Karpas-422 (cell line): ENCODE measurements around the gene REV3L. TPM values are rescaled to one million over a fixed set of nuclear protein-coding genes. Genes with fewer than 3 reads are reported as not detected.
A peak's percentile ranks its signal among the peaks of the same experiment; 100 is the strongest.
"Not testable (repeated sequence)": the region's sequence is repeated elsewhere in the genome, so short reads cannot be mapped to it uniquely, and the experiment has no call there.

Experiments
- DNase-seq: peaks from one replicate; pipeline ENCODE4 v3.0.0-alpha.2; 2015
- H2AFZ ChIP-seq: fragments of 200-600 bp; sonication (generic); 2 replicates; pipeline ENCODE4 v1.6.1; 2014; ENCODE audit warnings: antibody characterized with exemption, low read length, mixed read lengths
- H3K27ac ChIP-seq: fragments of 200-600 bp; sonication (generic); 2 replicates; pipeline ENCODE4 v1.5.1; 2014; ENCODE audit warnings: mild to moderate bottlenecking, low read length, moderate library complexity
- H3K27me3 ChIP-seq: fragments of 200-600 bp; sonication (generic); 2 replicates; pipeline ENCODE4 v1.6.1; 2014; ENCODE audit warnings: low read length, mixed read lengths
- H3K36me3 ChIP-seq: fragments of 200-600 bp; sonication (generic); 2 replicates; pipeline ENCODE4 v1.6.1; 2014; ENCODE audit warnings: low read length, mixed read lengths; ENCODE audit not compliant: insufficient read depth
- H3K4me1 ChIP-seq: fragments of 200-600 bp; sonication (generic); 2 replicates; pipeline ENCODE4 v1.6.1; 2014; ENCODE audit warnings: mild to moderate bottlenecking, low read length, mixed read lengths
- H3K4me2 ChIP-seq: fragments of 200-600 bp; sonication (generic); 2 replicates; pipeline ENCODE4 v1.6.1; 2014; ENCODE audit warnings: low read length, low read depth, mild to moderate bottlenecking; ENCODE audit not compliant: poor library complexity, severe bottlenecking
- H3K4me3 ChIP-seq: fragments of 200-600 bp; sonication (generic); 2 replicates; pipeline ENCODE4 v1.5.1; 2014; ENCODE audit warnings: mild to moderate bottlenecking, antibody characterized with exemption, low read length, mixed read lengths
- H3K79me2 ChIP-seq: fragments of 200-600 bp; sonication (generic); 2 replicates; pipeline ENCODE4 v1.6.1; 2014; ENCODE audit warnings: mild to moderate bottlenecking, low read length, mixed read lengths
- H3K9ac ChIP-seq: fragments of 200-600 bp; sonication (generic); 2 replicates; pipeline ENCODE4 v1.6.0; 2014; ENCODE audit warnings: low read length
- H3K9me2 ChIP-seq: fragments of 200-600 bp; sonication (generic), shearing (Covaris generic); replicated peaks from 2 replicates; pipeline ENCODE4 v1.6.0; 2014; ENCODE audit warnings: mild to moderate bottlenecking, low read length, moderate library complexity; ENCODE audit not compliant: insufficient read depth
- H3K9me3 ChIP-seq: fragments of 300-700, 200-600 bp; sonication (generic); 2 replicates; pipeline ENCODE4 v1.6.1; 2014; ENCODE audit warnings: low read length, mixed read lengths
- H4K20me1 ChIP-seq: fragments of 200-600 bp; sonication (generic); 2 replicates; pipeline ENCODE4 v1.6.1; 2014; ENCODE audit warnings: mild to moderate bottlenecking, antibody characterized with exemption, low read length, low read depth; ENCODE audit not compliant: insufficient read depth
- total RNA-seq: library from RNA; depleted of rRNA; stranded (reverse); fragments of >200 nt; shearing (Covaris generic); gene quantifications from 2 replicates; pipeline ENCODE4 v1.2.3, GENCODE V29; 2014; ENCODE audit warnings: low replicate concordance

REV3L gene
- total RNA-seq, 1 experiment from 2014 or later, result 64.4 TPM

- DNase-seq, result no peak
- H3K9ac ChIP-seq, result peak overlapping the region; percentile 92
- peaks cover 87% of the 10 kb centered on the region for H3K79me2 ChIP-seq
- 0 out of 2 replicates have a peak, but pooled peaks cover 6% of the 10 kb centered on the region for H3K36me3 ChIP-seq
- H2AFZ ChIP-seq, result no peak overlapping the region; the same call in 1 of the 2 replicates
- no peaks in the 10 kb centered on the region for H3K27me3 ChIP-seq
- peak overlapping the region; percentile 90 for H3K4me3 ChIP-seq
- no peaks in the 10 kb centered on the region for H3K9me2 ChIP-seq
- H4K20me1 ChIP-seq, result peaks cover 4% of the 10 kb centered on the region; the same call in 1 of the 2 replicates
- no peaks in the 10 kb centered on the region; the same call in 1 of the 2 replicates for H3K9me3 ChIP-seq
- peak overlapping the region; percentile 90 for H3K27ac ChIP-seq
- peaks cover 56% of the 10 kb centered on the region for H3K4me1 ChIP-seq
- H3K4me2 ChIP-seq, result peak overlapping the region; percentile 79
Measured at GRCh38 chr6:111481836-111482187, 1.2 kb downstream of the REV3L start.

GRCh38 chr6:111480988-111481822 is 1.8 kb downstream of the REV3L start:
- Histone ChIP-seq H4K20me1 (peaks cover 4% of the 10 kb centered on the region; the same call in 1 of the 2 replicates), H3K79me2 (peaks cover 87% of the 10 kb centered on the region), H3K27ac (peak overlapping the region; percentile 90), H3K4me1 (peaks cover 56% of the 10 kb centered on the region), H3K9ac (peak overlapping the region; percentile 92), H3K4me2 (peak overlapping the region; percentile 79), H3K4me3 (peak overlapping the region; percentile 90), H3K36me3 (0 out of 2 replicates have a peak, but pooled peaks cover under 1% of the 10 kb centered on the region), H3K9me3 (no peaks in the 10 kb centered on the region), H3K27me3 (no peaks in the 10 kb centered on the region), H2AFZ (no peak overlapping the region), H3K9me2 (no peaks in the 10 kb centered on the region)
- DNase-seq, result peak; percentile 66

DNA sequence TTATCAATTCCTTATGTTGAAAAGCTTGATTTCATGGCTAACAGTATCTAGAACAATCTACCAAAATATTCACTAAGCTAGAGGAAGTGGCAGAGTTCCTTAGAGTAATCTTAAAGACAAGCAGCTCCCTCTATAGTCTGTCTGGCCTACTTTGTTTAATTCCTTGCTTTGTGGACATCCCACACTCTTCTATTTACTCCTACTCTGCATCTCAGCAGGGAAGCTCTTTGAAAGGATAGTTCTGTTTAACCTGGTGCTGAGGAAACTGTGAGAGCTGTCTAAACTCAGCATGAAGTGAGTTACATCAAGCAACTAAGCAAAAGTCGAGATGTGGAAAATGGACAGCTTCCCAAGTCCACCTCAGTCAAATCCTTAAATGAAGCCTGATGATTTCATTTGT is 4.3 kb downstream of the REV3L start:
- Histone ChIP-seq H2AFZ (no peak overlapping the region), H3K4me2 (peak overlapping the region; percentile 79)
- peak; percentile 84 for DNase-seq

DNA sequence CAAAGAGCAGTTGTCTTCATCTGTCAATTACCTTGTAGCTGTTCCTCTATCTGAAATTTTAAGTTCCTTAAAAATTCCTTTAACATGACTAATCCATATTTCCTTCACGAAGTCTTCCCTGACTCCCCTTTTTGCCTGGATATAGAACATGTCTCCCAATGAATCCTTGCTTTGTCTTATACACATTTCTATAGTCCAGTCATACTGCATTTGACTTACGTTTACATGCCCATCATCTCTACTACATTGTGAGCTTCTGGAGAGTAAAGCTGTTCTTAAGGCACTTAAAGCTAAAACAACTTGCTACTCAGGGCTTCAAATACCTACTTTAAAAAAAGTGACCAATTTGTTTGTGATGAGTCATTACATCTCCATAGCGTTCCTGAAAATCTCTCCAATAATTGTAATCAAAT is 4.9 kb downstream of the REV3L start:
- Histone ChIP-seq H3K9me3 (no peaks in the 10 kb centered on the region), H3K9ac (peak overlapping the region; percentile 55), H3K79me2 (peaks cover 98% of the 10 kb centered on the region), H3K9me2 (no peaks in the 10 kb centered on the region), H2AFZ (no peak overlapping the region), H3K27ac (peak overlapping the region; percentile 90), H3K36me3 (no peaks in the 10 kb centered on the region), H3K27me3 (no peaks in the 10 kb centered on the region), H3K4me3 (peak overlapping the region; percentile 48), H4K20me1 (peaks cover 4% of the 10 kb centered on the region; the same call in 1 of the 2 replicates), H3K4me2 (peak overlapping the region; percentile 79), H3K4me1 (peaks cover 58% of the 10 kb centered on the region)
- peak; percentile 60 for DNase-seq

More for the DNA sequence above, 4.3 kb downstream of the REV3L start:
- H3K27ac ChIP-seq, result peak overlapping the region; percentile 90
- H3K4me3 ChIP-seq, result peak overlapping the region; percentile 35; the same call in 1 of the 2 replicates
- H3K79me2 ChIP-seq, result peaks cover 91% of the 10 kb centered on the region
- H3K36me3 ChIP-seq, result no peaks in the 10 kb centered on the region
- no peaks in the 10 kb centered on the region for H3K9me2 ChIP-seq
- peak overlapping the region; percentile 43 for H3K9ac ChIP-seq
- peaks cover 55% of the 10 kb centered on the region for H3K4me1 ChIP-seq
- H3K27me3 ChIP-seq, result no peaks in the 10 kb centered on the region
- no peaks in the 10 kb centered on the region for H3K9me3 ChIP-seq
- peaks cover 4% of the 10 kb centered on the region; the same call in 1 of the 2 replicates for H4K20me1 ChIP-seq

- peaks cover 4% of the 10 kb centered on the region; the same call in 1 of the 2 replicates for H4K20me1 ChIP-seq
- no peak overlapping the region for H2AFZ ChIP-seq
- H3K9me3 ChIP-seq, result no peaks in the 10 kb centered on the region
- H3K36me3 ChIP-seq, result no peaks in the 10 kb centered on the region
- H3K4me2 ChIP-seq, result peak overlapping the region; percentile 79
- peaks cover 63% of the 10 kb centered on the region for H3K4me1 ChIP-seq
- H3K79me2 ChIP-seq, result peaks cover 99% of the 10 kb centered on the region
- no peaks in the 10 kb centered on the region for H3K9me2 ChIP-seq
- peak overlapping the region; percentile 48 for H3K4me3 ChIP-seq
- peak; percentile 68 for DNase-seq
- H3K9ac ChIP-seq, result peak overlapping the region; percentile 55
- H3K27ac ChIP-seq, result peak overlapping the region; percentile 90
- H3K27me3 ChIP-seq, result no peaks in the 10 kb centered on the region
Measured at GRCh38 chr6:111477481-111477938, 5.5 kb downstream of the REV3L start.

- H3K4me1 ChIP-seq, result peaks cover 64% of the 10 kb centered on the region
- H3K9ac ChIP-seq, H3K9me2 ChIP-seq, H3K9me3 ChIP-seq, H3K4me3 ChIP-seq, H2AFZ ChIP-seq, H3K36me3 ChIP-seq, H3K27ac ChIP-seq, H3K27me3 ChIP-seq, DNase-seq, H4K20me1 ChIP-seq: not testable (repeated sequence)
- H3K79me2 ChIP-seq, result peaks cover 99% of the 10 kb centered on the region
- peak overlapping the region; percentile 10 for H3K4me2 ChIP-seq
Measured at GRCh38 chr6:111476061-111476460, 7.0 kb downstream of the REV3L start.

- no peak for DNase-seq
- Histone ChIP-seq H3K4me3 (no peak overlapping the region), H3K79me2 (peaks cover 98% of the 10 kb centered on the region), H3K4me2 (no peak overlapping the region), H4K20me1 (no peaks in the 10 kb centered on the region), H3K9me3 (no peaks in the 10 kb centered on the region), H3K27ac (no peak overlapping the region), H3K36me3 (peaks cover 5% of the 10 kb centered on the region; the same call in 1 of the 2 replicates), H3K27me3 (no peaks in the 10 kb centered on the region), H3K9me2 (no peaks in the 10 kb centered on the region), H2AFZ (no peak overlapping the region), H3K4me1 (peaks cover 51% of the 10 kb centered on the region), H3K9ac (no peak overlapping the region)
Measured at GRCh38 chr6:111474771-111475170, 8.2 kb downstream of the REV3L start.

DNA sequence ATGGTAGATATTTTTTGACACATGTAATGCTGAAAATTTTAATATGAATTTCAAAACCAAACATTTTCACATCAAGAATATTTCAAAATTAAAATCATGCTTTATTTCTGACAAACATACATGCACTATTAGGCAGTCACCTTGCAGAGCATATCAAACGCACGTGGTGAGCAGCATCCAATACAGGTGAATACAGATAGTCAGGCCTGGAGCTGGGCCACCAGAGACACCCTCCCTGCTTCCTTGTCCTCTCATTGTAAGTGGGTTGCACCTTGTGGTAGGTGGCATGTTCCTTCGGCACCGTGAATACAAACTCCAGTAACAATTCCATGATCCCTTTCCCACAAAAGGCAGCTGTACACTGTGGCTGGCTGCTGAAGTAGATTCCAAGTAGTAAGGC is 8.9 kb downstream of the REV3L start:
- no peak overlapping the region for H3K4me3 ChIP-seq
- H2AFZ ChIP-seq, result no peak overlapping the region
- H3K79me2 ChIP-seq, result peaks cover 98% of the 10 kb centered on the region
- H3K4me1 ChIP-seq, result peaks cover 44% of the 10 kb centered on the region
- H3K36me3 ChIP-seq, result peaks cover 5% of the 10 kb centered on the region; the same call in 1 of the 2 replicates
- no peak overlapping the region for H3K9ac ChIP-seq
- H3K9me3 ChIP-seq, result no peaks in the 10 kb centered on the region
- H3K9me2 ChIP-seq, result no peaks in the 10 kb centered on the region
- DNase-seq, result no peak
- no peak overlapping the region for H3K27ac ChIP-seq
- no peaks in the 10 kb centered on the region for H4K20me1 ChIP-seq
- H3K27me3 ChIP-seq, result no peaks in the 10 kb centered on the region
- no peak overlapping the region for H3K4me2 ChIP-seq
